SK-N-SH (cell line): Measurements from ENCODE around the gene CENPS. TPM values are rescaled to one million over a fixed set of nuclear protein-coding genes. Genes with fewer than 3 reads are reported as not detected.
A peak's percentile ranks its signal among the peaks of the same experiment; 100 is the strongest.

ENCODE experiments used
- CTCF ChIA-PET: fragments of 300-600, 350-600 bp; formaldehyde crosslinking; extraction: SDS; loops from one replicate; lab custom pipeline; 2021; lab: Yijun Ruan, JAX
- POLR2A ChIA-PET: fragments of 350-600 bp; sonication (Branson Sonifier 250); formaldehyde crosslinking; extraction: SDS; loops from one replicate; lab custom pipeline; 2020; ENCODE audit warnings: antibody characterized with exemption, inconsistent platforms; lab: Yijun Ruan, JAX
- DNase-seq: peaks from one replicate; pipeline ENCODE4 v3.0.0; 2012
- H2AFZ ChIP-seq: fragments of 200-600 bp; sonication (generic); 2 replicates; pipeline ENCODE4 v1.8.1; 2016; ENCODE audit warnings: antibody characterized with exemption, mild to moderate bottlenecking, low read depth
- H3F3A ChIP-seq: fragments of 200-600 bp; sonication (generic); replicated peaks from 2 replicates; pipeline ENCODE3; 2016; ENCODE audit warnings: antibody characterized with exemption, mild to moderate bottlenecking; ENCODE audit not compliant: insufficient read depth
- H3K27ac ChIP-seq, 2 experiments: fragments of 200-500 bp in 1 of 2; fragments of 200-600 bp in 1 of 2; sonication (Bioruptor generic) in 1 of 2; sonication (generic), shearing (Covaris generic) in 1 of 2; 2 replicates each; pipeline versions ENCODE4 v1.5.1 to v1.6.1; 2014 to 2016; ENCODE audit warnings: low read depth in 2 of 2, inconsistent platforms in 1 of 2, low read length in 1 of 2, mild to moderate bottlenecking in 1 of 2, mixed read lengths in 1 of 2
- H3K27me3 ChIP-seq: fragments of 200-600 bp; sonication (generic), shearing (Covaris generic); 2 replicates; pipeline ENCODE4 v1.6.1; 2016; ENCODE audit warnings: mixed run types; ENCODE audit not compliant: insufficient read depth
- H3K36me3 ChIP-seq, 2 experiments: fragments of 200-500 bp in 1 of 2; fragments of 200-600 bp in 1 of 2; sonication (Bioruptor generic) in 1 of 2; sonication (generic) in 1 of 2; replicated peaks in 1 of 2; 2 replicates each; pipeline versions ENCODE3 to v1.5.1; 2014 to 2016; ENCODE audit warnings: low read length in 1 of 2, mild to moderate bottlenecking in 1 of 2; ENCODE audit not compliant: insufficient read depth in 2 of 2, control insufficient read depth in 1 of 2
- H3K4me1 ChIP-seq, 2 experiments: fragments of 200-500 bp in 1 of 2; fragments of 200-600 bp in 1 of 2; sonication (Bioruptor generic) in 1 of 2; sonication (generic), shearing (Covaris generic) in 1 of 2; 2 replicates each; pipeline versions ENCODE4 v1.5.1 to v1.6.1; 2014 to 2016; ENCODE audit warnings: low read depth in 1 of 2, low read length in 1 of 2, mixed run types in 1 of 2; ENCODE audit not compliant: insufficient read depth in 2 of 2, control insufficient read depth in 1 of 2
- H3K4me2 ChIP-seq: fragments of 200-600 bp; sonication (generic), shearing (Covaris generic); 2 replicates; pipeline ENCODE4 v1.6.1; 2017; ENCODE audit warnings: mixed run types
- H3K4me3 ChIP-seq, 2 experiments: fragments of 200-500 bp in 1 of 2; fragments of 200-600 bp in 1 of 2; sonication (Bioruptor generic) in 1 of 2; sonication (generic), shearing (Covaris generic) in 1 of 2; 2 replicates each; pipeline versions ENCODE4 v1.5.1 to v1.8.1; 2014 to 2016; ENCODE audit warnings: low read depth in 2 of 2, inconsistent platforms in 1 of 2, low read length in 1 of 2, mild to moderate bottlenecking in 1 of 2, mixed read lengths in 1 of 2, moderate library complexity in 1 of 2
- H3K79me2 ChIP-seq: fragments of 200-600 bp; sonication (generic); 2 replicates; pipeline ENCODE4 v1.8.1; 2017; ENCODE audit warnings: mild to moderate bottlenecking; ENCODE audit not compliant: insufficient read depth
- H3K9ac ChIP-seq: fragments of 200-600 bp; sonication (generic); 2 replicates; pipeline ENCODE4 v1.6.1; 2017; ENCODE audit warnings: mixed run types
- H3K9me2 ChIP-seq: fragments of 200-600 bp; sonication (generic); 2 replicates; pipeline ENCODE4 v1.6.1; 2017; ENCODE audit warnings: mixed run types
- H3K9me3 ChIP-seq: fragments of 200-600 bp; sonication (generic); 2 replicates; pipeline ENCODE4 v1.6.1; 2017; ENCODE audit warnings: mixed run types, mild to moderate bottlenecking, moderate library complexity
- H4K20me1 ChIP-seq: fragments of 200-600 bp; sonication (generic); 2 replicates; pipeline ENCODE4 v1.6.1; 2017; ENCODE audit warnings: mild to moderate bottlenecking, mixed run types; ENCODE audit not compliant: insufficient read depth
- ELF1 ChIP-seq: IDR thresholded peaks from 2 replicates; pipeline ENCODE4 v1.4.0; 2012
- FOSL2 ChIP-seq: IDR thresholded peaks from 2 replicates; pipeline ENCODE4 v1.4.0; 2012; ENCODE audit warnings: low read depth, mild to moderate bottlenecking, moderate library complexity, borderline replicate concordance
- FOXJ3 ChIP-seq: sonication (generic); formaldehyde crosslinking; IDR thresholded peaks from 2 replicates; pipeline ENCODE4 v1.5.1; 2020; ENCODE audit warnings: mild to moderate bottlenecking, missing genetic modification reagents
- GABPA ChIP-seq: IDR thresholded peaks from 2 replicates; pipeline ENCODE4 v1.4.0; 2012; ENCODE audit warnings: low read depth, mild to moderate bottlenecking
- GATA2 ChIP-seq: sonication (generic); formaldehyde crosslinking; IDR thresholded peaks from 2 replicates; pipeline ENCODE4 v1.5.0; 2020; ENCODE audit warnings: mild to moderate bottlenecking, missing genetic modification reagents
- JUND ChIP-seq: IDR thresholded peaks from 2 replicates; pipeline ENCODE4 v1.4.0; 2012
- MEF2A ChIP-seq: IDR thresholded peaks from 2 replicates; pipeline ENCODE4 v1.4.0; 2012; ENCODE audit warnings: low read depth, borderline replicate concordance
- NFIC ChIP-seq: IDR thresholded peaks from 2 replicates; pipeline ENCODE4 v1.4.0; 2012; ENCODE audit warnings: borderline replicate concordance
- NRF1 ChIP-seq: IDR thresholded peaks from 2 replicates; pipeline ENCODE4 v1.6.1; 2012; ENCODE audit warnings: low read depth, mild to moderate bottlenecking, low read length
- POLR2AphosphoS5 ChIP-seq: IDR thresholded peaks from 2 replicates; pipeline ENCODE4 v1.6.1; 2012; ENCODE audit warnings: low read depth, low read length
- RAD21 ChIP-seq: IDR thresholded peaks from 2 replicates; pipeline ENCODE4 v1.6.1; 2012; ENCODE audit warnings: mild to moderate bottlenecking, low read length
- RCOR1 ChIP-seq: fragments of 150-350 bp; IDR thresholded peaks from 2 replicates; pipeline ENCODE4 v1.6.1; 2017; ENCODE audit warnings: antibody characterized with exemption, low read length
- RXRA ChIP-seq: IDR thresholded peaks from 2 replicates; pipeline ENCODE4 v1.4.0; 2012; ENCODE audit warnings: low read depth, mild to moderate bottlenecking, borderline replicate concordance
- SIN3A ChIP-seq: IDR thresholded peaks from 2 replicates; pipeline ENCODE4 v1.6.1; 2012; ENCODE audit warnings: low read depth, mild to moderate bottlenecking, low read length, moderate library complexity, borderline replicate concordance
- SMC3 ChIP-seq: IDR thresholded peaks from 2 replicates; pipeline ENCODE4 v1.6.1; 2012; ENCODE audit warnings: low read depth, low read length, improper control_type of control experiment
- TCF12 ChIP-seq: IDR thresholded peaks from 2 replicates; pipeline ENCODE4 v1.4.0; 2012
- TEAD4 ChIP-seq: IDR thresholded peaks from 2 replicates; pipeline ENCODE4 v1.4.0; 2012; ENCODE audit warnings: mild to moderate bottlenecking, borderline replicate concordance; ENCODE audit not compliant: insufficient read depth
- WGBS: methylation state at CpG from one replicate; pipeline ENCODE4 v1.1.6; 2017; ENCODE audit warnings: low lambda C conversion rate; 5-methylcytosine and 5-hydroxymethylcytosine counted together
- polyA plus RNA-seq, 3 experiments: library from polyadenylated mRNA; depleted of rRNA; stranded (reverse); fragments of >200 nt; gene quantifications; 2 replicates each; pipeline ENCODE4 v1.2.3, GENCODE V29; 2012
- TF ChIP-seq, protein P1 (sequence below): fragments of 200-600 bp; sonication (generic); IDR thresholded peaks from 2 replicates; pipeline ENCODE4 v1.6.1; 2017; ENCODE audit warnings: antibody characterized with exemption, mild to moderate bottlenecking, moderate library complexity
- TF ChIP-seq, protein P2 (sequence below): IDR thresholded peaks from 2 replicates; pipeline ENCODE4 v1.4.0; 2012; ENCODE audit warnings: low read depth, borderline replicate concordance
- TF ChIP-seq, protein P3 (sequence below): fragments of 150-350 bp; IDR thresholded peaks from 2 replicates; pipeline ENCODE4 v1.6.1; 2016; ENCODE audit warnings: mild to moderate bottlenecking, low read depth, low read length
- TF ChIP-seq, protein P4 (sequence below): fragments of 150-350 bp; IDR thresholded peaks from 2 replicates; pipeline ENCODE4 v1.6.1; 2017; ENCODE audit warnings: antibody characterized with exemption, low read length, low read depth, borderline replicate concordance
- TF ChIP-seq, protein P5 (sequence below): IDR thresholded peaks from 2 replicates; pipeline ENCODE4 v1.4.0; 2012; ENCODE audit warnings: low read depth

The CENPS gene
- polyA plus RNA-seq, 1 of the 3 experiments (the other 2 are of a cell fraction): 20.0 TPM

DNA sequence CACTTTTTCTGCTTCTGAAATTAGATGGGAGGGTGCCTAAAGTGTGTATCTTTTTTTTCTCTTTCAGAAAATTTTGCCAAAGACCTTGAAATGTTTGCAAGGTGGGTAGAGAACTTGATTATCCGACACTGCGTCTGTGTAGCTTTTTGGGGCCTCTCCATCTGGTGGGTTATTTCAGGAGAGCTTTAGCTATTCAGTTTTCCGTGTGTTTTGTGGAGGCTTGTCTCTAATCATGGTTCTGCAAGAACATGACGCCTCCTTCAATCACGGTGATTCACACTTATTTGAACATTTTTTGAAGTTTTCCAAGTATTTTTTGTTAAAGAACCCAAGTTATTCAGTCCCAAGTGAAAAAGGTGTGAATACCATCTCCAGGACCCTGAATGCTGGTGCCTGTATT, 4.4 kb downstream of the CENPS start:
- Histone ChIP-seq H3K9ac (no peak overlapping the region), H3K27me3 (no peaks in the 10 kb centered on the region)

DNA sequence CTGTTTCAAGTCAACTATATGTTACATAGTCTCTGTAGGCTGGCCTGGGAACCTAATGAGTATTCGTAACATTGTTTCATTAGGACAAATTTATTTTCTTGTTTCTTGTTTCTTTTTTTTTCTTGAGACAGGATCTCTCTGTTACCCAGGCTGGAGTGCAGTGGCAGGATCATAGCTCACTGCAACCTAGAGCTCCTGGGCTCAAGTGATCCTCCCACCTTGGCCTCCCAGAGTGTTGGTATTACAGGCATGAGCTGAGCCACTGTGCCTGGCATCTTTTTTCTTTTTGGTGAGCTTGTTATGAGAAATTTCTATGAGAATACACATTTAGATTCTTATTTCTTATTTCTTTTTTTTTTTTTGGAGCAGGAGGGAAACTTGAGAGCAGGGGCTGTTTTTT, 6.8 kb downstream of the CENPS start:
- Histone ChIP-seq H3F3A (peaks cover 4% of the 10 kb centered on the region), H3K4me3 (no peak overlapping the region), H3K79me2 (peaks cover 4% of the 10 kb centered on the region; the same call in 1 of the 2 replicates), H3K9me2 (no peaks in the 10 kb centered on the region), H3K4me1 (peaks cover 0 to 5% of the 10 kb centered on the region in 2 experiments; a peak in 2 of 4 replicates), H3K9me3 (no peaks in the 10 kb centered on the region), H3K36me3 (peaks cover under 1 to 3% of the 10 kb centered on the region in 2 experiments), H3K9ac (no peak overlapping the region), H3K27me3 (no peaks in the 10 kb centered on the region), H2AFZ (no peak overlapping the region), H4K20me1 (no peaks in the 10 kb centered on the region), H3K27ac (0 out of 4 replicates have a peak overlapping the region, but pooled peaks of 1 of the 2 experiments have one; percentile 3), H3K4me2 (peak overlapping the region; percentile 52; the same call in 1 of the 2 replicates)
- ChIA-PET POLR2A (no interaction called here), CTCF (interaction anchor here (1.3 to 10.8 kb wide), 2 partner anchors 8 to 57 kb away, joined by 4 to 203 read pairs; no protein-coding TSS in a partner anchor)
- DNase-seq: no peak
- WGBS: 92% methylated on average over 1 of the region's 1 CpG
- TF ChIP-seq GATA2 (CRISPR knock-in tag) (no peak), TEAD4 (no peak), RXRA (no peak), RCOR1 (no peak), FOSL2 (no peak), RAD21 (no peak), FOXJ3 (CRISPR knock-in tag) (no peak)
- TF ChIP-seq, protein P1, sequence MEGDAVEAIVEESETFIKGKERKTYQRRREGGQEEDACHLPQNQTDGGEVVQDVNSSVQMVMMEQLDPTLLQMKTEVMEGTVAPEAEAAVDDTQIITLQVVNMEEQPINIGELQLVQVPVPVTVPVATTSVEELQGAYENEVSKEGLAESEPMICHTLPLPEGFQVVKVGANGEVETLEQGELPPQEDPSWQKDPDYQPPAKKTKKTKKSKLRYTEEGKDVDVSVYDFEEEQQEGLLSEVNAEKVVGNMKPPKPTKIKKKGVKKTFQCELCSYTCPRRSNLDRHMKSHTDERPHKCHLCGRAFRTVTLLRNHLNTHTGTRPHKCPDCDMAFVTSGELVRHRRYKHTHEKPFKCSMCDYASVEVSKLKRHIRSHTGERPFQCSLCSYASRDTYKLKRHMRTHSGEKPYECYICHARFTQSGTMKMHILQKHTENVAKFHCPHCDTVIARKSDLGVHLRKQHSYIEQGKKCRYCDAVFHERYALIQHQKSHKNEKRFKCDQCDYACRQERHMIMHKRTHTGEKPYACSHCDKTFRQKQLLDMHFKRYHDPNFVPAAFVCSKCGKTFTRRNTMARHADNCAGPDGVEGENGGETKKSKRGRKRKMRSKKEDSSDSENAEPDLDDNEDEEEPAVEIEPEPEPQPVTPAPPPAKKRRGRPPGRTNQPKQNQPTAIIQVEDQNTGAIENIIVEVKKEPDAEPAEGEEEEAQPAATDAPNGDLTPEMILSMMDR: no peak
- TF ChIP-seq, protein P2, sequence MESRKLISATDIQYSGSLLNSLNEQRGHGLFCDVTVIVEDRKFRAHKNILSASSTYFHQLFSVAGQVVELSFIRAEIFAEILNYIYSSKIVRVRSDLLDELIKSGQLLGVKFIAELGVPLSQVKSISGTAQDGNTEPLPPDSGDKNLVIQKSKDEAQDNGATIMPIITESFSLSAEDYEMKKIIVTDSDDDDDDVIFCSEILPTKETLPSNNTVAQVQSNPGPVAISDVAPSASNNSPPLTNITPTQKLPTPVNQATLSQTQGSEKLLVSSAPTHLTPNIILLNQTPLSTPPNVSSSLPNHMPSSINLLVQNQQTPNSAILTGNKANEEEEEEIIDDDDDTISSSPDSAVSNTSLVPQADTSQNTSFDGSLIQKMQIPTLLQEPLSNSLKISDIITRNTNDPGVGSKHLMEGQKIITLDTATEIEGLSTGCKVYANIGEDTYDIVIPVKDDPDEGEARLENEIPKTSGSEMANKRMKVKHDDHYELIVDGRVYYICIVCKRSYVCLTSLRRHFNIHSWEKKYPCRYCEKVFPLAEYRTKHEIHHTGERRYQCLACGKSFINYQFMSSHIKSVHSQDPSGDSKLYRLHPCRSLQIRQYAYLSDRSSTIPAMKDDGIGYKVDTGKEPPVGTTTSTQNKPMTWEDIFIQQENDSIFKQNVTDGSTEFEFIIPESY: no peak
- TF ChIP-seq, protein P3, sequence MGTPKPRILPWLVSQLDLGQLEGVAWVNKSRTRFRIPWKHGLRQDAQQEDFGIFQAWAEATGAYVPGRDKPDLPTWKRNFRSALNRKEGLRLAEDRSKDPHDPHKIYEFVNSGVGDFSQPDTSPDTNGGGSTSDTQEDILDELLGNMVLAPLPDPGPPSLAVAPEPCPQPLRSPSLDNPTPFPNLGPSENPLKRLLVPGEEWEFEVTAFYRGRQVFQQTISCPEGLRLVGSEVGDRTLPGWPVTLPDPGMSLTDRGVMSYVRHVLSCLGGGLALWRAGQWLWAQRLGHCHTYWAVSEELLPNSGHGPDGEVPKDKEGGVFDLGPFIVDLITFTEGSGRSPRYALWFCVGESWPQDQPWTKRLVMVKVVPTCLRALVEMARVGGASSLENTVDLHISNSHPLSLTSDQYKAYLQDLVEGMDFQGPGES: no peak

More for the DNA sequence above, 4.4 kb downstream of the CENPS start:
- Histone ChIP-seq H3K9me3 (no peaks in the 10 kb centered on the region), H3K79me2 (peaks cover 18% of the 10 kb centered on the region), H3F3A (peaks cover 4% of the 10 kb centered on the region), H2AFZ (no peak overlapping the region), H4K20me1 (no peaks in the 10 kb centered on the region), H3K4me2 (no peak overlapping the region), H3K27ac (no peak overlapping the region), H3K36me3 (peaks cover 0 to 3% of the 10 kb centered on the region in 2 experiments), H3K4me1 (peaks cover 8 to 9% of the 10 kb centered on the region in 2 experiments; a peak in 2 of 4 replicates), H3K4me3 (no peak overlapping the region), H3K9me2 (no peaks in the 10 kb centered on the region)
- TF ChIP-seq NRF1 (no peak), SMC3 (no peak), ELF1 (no peak), TCF12 (no peak), POLR2AphosphoS5 (no peak), JUND (no peak), GATA2 (CRISPR knock-in tag) (no peak), NFIC (no peak), SIN3A (no peak), MEF2A (no peak), GABPA (no peak)
- TF ChIP-seq, protein P1: no peak
- TF ChIP-seq, protein P4, sequence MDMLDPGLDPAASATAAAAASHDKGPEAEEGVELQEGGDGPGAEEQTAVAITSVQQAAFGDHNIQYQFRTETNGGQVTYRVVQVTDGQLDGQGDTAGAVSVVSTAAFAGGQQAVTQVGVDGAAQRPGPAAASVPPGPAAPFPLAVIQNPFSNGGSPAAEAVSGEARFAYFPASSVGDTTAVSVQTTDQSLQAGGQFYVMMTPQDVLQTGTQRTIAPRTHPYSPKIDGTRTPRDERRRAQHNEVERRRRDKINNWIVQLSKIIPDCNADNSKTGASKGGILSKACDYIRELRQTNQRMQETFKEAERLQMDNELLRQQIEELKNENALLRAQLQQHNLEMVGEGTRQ: no peak
- TF ChIP-seq, protein P5, sequence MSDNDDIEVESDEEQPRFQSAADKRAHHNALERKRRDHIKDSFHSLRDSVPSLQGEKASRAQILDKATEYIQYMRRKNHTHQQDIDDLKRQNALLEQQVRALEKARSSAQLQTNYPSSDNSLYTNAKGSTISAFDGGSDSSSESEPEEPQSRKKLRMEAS: no peak
- DNase-seq: no peak
- WGBS: 99% methylated on average over 5 of the region's 5 CpGs
- ChIA-PET CTCF (interaction anchor here (1.2 to 10.8 kb wide), 3 partner anchors 12 to 60 kb away, joined by 3 to 203 read pairs (median 4); partner anchors contain the start of gene PEX14), POLR2A (interaction anchor here (0.9 kb wide), 1 partner anchor 8 kb away, joined by 3 read pairs; no protein-coding TSS in a partner anchor)
